Gastrocnemius medialis (tissue), 4 donors: Measurements from ENCODE around the gene SH3GL3. TPM values are rescaled to one million over a fixed set of nuclear protein-coding genes. Genes with fewer than 3 reads are reported as not detected.

Experiments used
- ATAC-seq, 2 donors: fragments of 150-250 bp; one replicate each; pipeline ENCODE4 v1.9.1; 2016
- DNase-seq, 2 donors: peaks; one replicate each; pipeline ENCODE4 v3.0.0-alpha.2; 2019
- H3K27ac ChIP-seq, 4 donors: fragments of 200-600 bp; sonication (generic); 1 replicate in 1 of 4; 2 replicates in 3 of 4; pipeline ENCODE4 v1.5.1; 2016 to 2018; ENCODE audit warnings: mild to moderate bottlenecking in 2 of 4, moderate library complexity in 1 of 4
- H3K27me3 ChIP-seq, 3 donors: fragments of 200-600 bp; sonication (generic) in 2 of 3; 1 replicate in 1 of 3; 2 replicates in 2 of 3; pipeline versions ENCODE4 v1.5.1 to v1.6.0; 2016 to 2019; ENCODE audit warnings: mild to moderate bottlenecking in 1 of 3, moderate library complexity in 1 of 3
- H3K36me3 ChIP-seq, 2 donors: fragments of 200-600 bp; sonication (generic) in 1 of 2; one replicate each; pipeline ENCODE4 v1.5.1; 2017 to 2018
- H3K4me1 ChIP-seq, 2 donors: fragments of 200-600 bp; sonication (generic) in 1 of 2; one replicate each; pipeline ENCODE4 v1.5.1; 2016 to 2017; ENCODE audit warnings: mild to moderate bottlenecking in 2 of 2
- H3K4me3 ChIP-seq, 4 donors: fragments of 200-600 bp; sonication (generic) in 3 of 4; 1 replicate in 1 of 4; 2 replicates in 3 of 4; pipeline ENCODE4 v1.5.1; 2016 to 2019; ENCODE audit warnings: mild to moderate bottlenecking in 2 of 4
- H3K9me3 ChIP-seq, 3 donors: fragments of 200-600 bp; sonication (generic) in 2 of 3; 1 replicate in 1 of 3; 2 replicates in 2 of 3; pipeline ENCODE4 v1.5.1; 2016 to 2019
- CTCF ChIP-seq, 5 experiments: fragments of 450-650 bp in 3 of 5; fragments of 200-600 bp in 2 of 5; sonication (generic) in 2 of 5; IDR thresholded peaks in 4 of 5; conservative IDR thresholded peaks in 1 of 5; 1 replicate in 4 of 5; 2 replicates in 1 of 5; pipeline ENCODE4 v1.5.1; 2016 to 2019; ENCODE audit warnings: antibody characterized with exemption in 5 of 5, mild to moderate bottlenecking in 3 of 5, moderate library complexity in 3 of 5
- POLR2A ChIP-seq, 2 donors: fragments of 450-650 bp; IDR thresholded peaks; one replicate each; pipeline ENCODE4 v1.6.1; 2017; ENCODE audit warnings: antibody characterized with exemption in 2 of 2, mild to moderate bottlenecking in 2 of 2, moderate library complexity in 2 of 2
- in situ Hi-C, 4 donors: fragments of 200-750 bp; cut with MboI; loops; one replicate each; pipeline versions ENCODE4 v1.15.0 to v1.8.0; 2017; ENCODE audit warnings: low sequenced_read_pairs in 4 of 4
- intact Hi-C: fragments of 100-400 bp; cut with DNase I; formaldehyde crosslinking; loops from one replicate; pipeline ENCODE4 v1.15.1; 2023; ENCODE audit warnings: low total_unique reads
- total RNA-seq, 4 donors: library from RNA; depleted of rRNA; stranded (reverse); fragments of >200 nt; gene quantifications; one replicate each; pipeline versions ENCODE4 v1.1.0 to v1.2.3, GENCODE V29; 2016

The SH3GL3 gene
- total RNA-seq, 4 donors from 2014 or later: not detected

GRCh38 chr15:83443076-83443847 is 3.9 kb upstream of the SH3GL3 start:
- Histone ChIP-seq H3K4me3 (no peak overlapping the region), H3K9me3 (no peaks in the 10 kb centered on the region), H3K36me3 (no peaks in the 10 kb centered on the region), H3K27ac (no peak overlapping the region), H3K27me3 (peaks cover 3 to 11% (median 8%) of the 10 kb centered on the region in 3 donors), H3K4me1 (no peaks in the 10 kb centered on the region)
- intact Hi-C loops (no loop called here), in situ Hi-C loops (loop anchor here in 2 of 4 donors (25.0 kb wide), 1 partner anchor 594 kb away; no protein-coding TSS in a partner anchor)
- DNase-seq (no peak), ATAC-seq (no peak)
- no peak for TF ChIP-seq CTCF (IDR thresholded peaks at IDR 0.05 in 4 of 5, conservative IDR thresholded peaks at IDR 0.05 in 1 of 5)
- TF ChIP-seq POLR2A (IDR thresholded peaks at IDR 0.05): no peak

- no peak for DNase-seq
- intact Hi-C loops: no loop called here
These were observed 2.2 kb upstream of the SH3GL3 start for GRCh38 chr15:83444936-83445335.

GRCh38 chr15:83445643-83446042 is 1.5 kb upstream of the SH3GL3 start:
- Histone ChIP-seq H3K27ac (no peak overlapping the region), H3K9me3 (no peaks in the 10 kb centered on the region), H3K27me3 (peaks cover 12 to 19% (median 14%) of the 10 kb centered on the region in 3 donors), H3K4me1 (no peaks in the 10 kb centered on the region), H3K4me3 (no peak overlapping the region), H3K36me3 (no peaks in the 10 kb centered on the region)
- ATAC-seq (no peak), DNase-seq (no peak)
- in situ Hi-C loops: loop anchor here in 2 of 4 donors (25.0 kb wide), 1 partner anchor 592 kb away; no protein-coding TSS in a partner anchor
- TF ChIP-seq POLR2A (IDR thresholded peaks at IDR 0.05) (no peak), CTCF (IDR thresholded peaks at IDR 0.05 in 4 of 5, conservative IDR thresholded peaks at IDR 0.05 in 1 of 5) (no peak)
- intact Hi-C loops: no loop called here

More at GRCh38 chr15:83444936-83445335, 2.2 kb upstream of the SH3GL3 start:
- Histone ChIP-seq H3K4me3 (no peak overlapping the region), H3K9me3 (no peaks in the 10 kb centered on the region), H3K27ac (no peak overlapping the region), H3K27me3 (peaks cover 10 to 19% (median 12%) of the 10 kb centered on the region in 3 donors), H3K4me1 (no peaks in the 10 kb centered on the region), H3K36me3 (no peaks in the 10 kb centered on the region)
- no peak for ATAC-seq
- TF ChIP-seq POLR2A (IDR thresholded peaks at IDR 0.05) (no peak), CTCF (IDR thresholded peaks at IDR 0.05 in 4 of 5, conservative IDR thresholded peaks at IDR 0.05 in 1 of 5) (no peak)
- in situ Hi-C loops: loop anchor here in 2 of 4 donors (25.0 kb wide), 1 partner anchor 592 kb away; no protein-coding TSS in a partner anchor

GRCh38 chr15:83446417-83446816 is 724 bp upstream of the SH3GL3 start:
- Histone ChIP-seq H3K27me3 (peaks cover 12 to 19% (median 14%) of the 10 kb centered on the region in 3 donors), H3K9me3 (no peaks in the 10 kb centered on the region), H3K27ac (no peak overlapping the region), H3K4me1 (no peaks in the 10 kb centered on the region), H3K36me3 (no peaks in the 10 kb centered on the region), H3K4me3 (peak overlapping the region in 1 of 4 donors; percentile 46)
- TF ChIP-seq POLR2A (IDR thresholded peaks at IDR 0.05) (no peak), CTCF (IDR thresholded peaks at IDR 0.05 in 4 of 5, conservative IDR thresholded peaks at IDR 0.05 in 1 of 5) (no peak)
- intact Hi-C loops (no loop called here), in situ Hi-C loops (loop anchor here in 2 of 4 donors (25.0 kb wide), 1 partner anchor 591 kb away; no protein-coding TSS in a partner anchor)
- DNase-seq (no peak), ATAC-seq (no peak)
